Subcutaneous abdominal adipose tissue (tissue), 5 donors: Measurements from ENCODE around the gene SLC6A4.

Source experiments
- H3K27ac ChIP-seq: one replicate; pipeline ENCODE4 v1.7.0; 2013; ENCODE audit warnings: low read depth, mild to moderate bottlenecking, inconsistent platforms, low read length, moderate library complexity
- H3K27me3 ChIP-seq, 5 donors: one replicate each; pipeline ENCODE4 v1.7.0; 2013; ENCODE audit warnings: low read length in 5 of 5, inconsistent platforms in 1 of 5; ENCODE audit not compliant: control insufficient read depth in 5 of 5, insufficient read depth in 4 of 5
- H3K36me3 ChIP-seq, 5 donors: one replicate each; pipeline ENCODE4 v1.7.0; 2013; ENCODE audit warnings: low read length in 5 of 5; ENCODE audit not compliant: control insufficient read depth in 5 of 5, insufficient read depth in 5 of 5
- H3K4me1 ChIP-seq, 5 donors: one replicate each; pipeline ENCODE4 v1.7.0; 2013; ENCODE audit warnings: low read length in 5 of 5, mild to moderate bottlenecking in 3 of 5, moderate library complexity in 1 of 5; ENCODE audit not compliant: control insufficient read depth in 5 of 5, insufficient read depth in 5 of 5
- H3K4me3 ChIP-seq, 5 donors: one replicate each; pipeline ENCODE4 v1.7.0; 2013; ENCODE audit warnings: low read length in 5 of 5, low read depth in 1 of 5
- H3K9ac ChIP-seq, 5 donors: one replicate each; pipeline ENCODE4 v1.7.0; 2013; ENCODE audit warnings: low read length in 5 of 5, mild to moderate bottlenecking in 4 of 5, moderate library complexity in 3 of 5
- H3K9me3 ChIP-seq, 5 donors: one replicate each; pipeline ENCODE4 v1.7.0; 2013; ENCODE audit warnings: low read length in 5 of 5; ENCODE audit not compliant: control insufficient read depth in 5 of 5
- donor health status: healthy.
- donor health status: healthy.
- donor health status: healthy.
- donor health status: healthy.
- donor health status: healthy.

SLC6A4 gene

DNA sequence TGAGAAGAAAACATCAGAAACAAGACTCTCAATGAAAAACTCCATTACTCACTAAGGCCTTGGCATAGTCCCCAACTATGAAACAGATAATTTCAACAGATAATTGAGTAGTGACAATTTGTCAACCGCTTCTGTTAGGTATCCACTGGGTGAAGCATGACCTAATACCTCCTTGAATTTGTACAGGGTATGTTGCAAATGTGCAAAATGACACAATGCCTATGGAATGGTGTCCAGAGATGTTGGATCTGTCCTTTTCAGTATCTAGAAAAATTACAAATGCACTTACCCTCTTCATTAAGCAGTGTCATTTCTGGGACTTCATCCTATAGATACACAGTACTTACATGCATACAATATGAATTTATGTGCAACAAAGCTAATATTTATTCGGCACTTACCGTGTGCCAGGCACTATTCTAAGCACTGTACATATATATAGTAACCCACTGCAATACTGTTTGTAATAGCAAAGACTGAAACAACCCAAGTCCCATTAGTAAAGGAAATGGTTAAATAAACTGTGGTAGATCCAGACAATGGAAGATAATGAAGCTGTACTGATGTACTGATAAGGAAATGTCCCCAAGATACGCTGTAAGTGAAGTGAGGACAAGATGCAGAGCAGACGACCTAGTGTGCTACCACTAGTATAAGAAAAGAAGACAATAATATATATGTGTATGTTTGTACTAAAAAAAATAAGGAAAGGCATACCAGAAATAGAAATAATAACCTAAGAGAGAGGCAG, 21.4 kb upstream of the SLC6A4 start:
- Histone ChIP-seq H3K4me1 (peaks cover 0 to 12% (median 5%) of the 10 kb centered on the region in 5 donors), H3K27ac (no peak overlapping the region), H3K4me3 (no peak overlapping the region), H3K36me3 (peaks cover 23 to 64% (median 33%) of the 10 kb centered on the region in 5 donors), H3K9ac (no peak overlapping the region), H3K27me3 (no peaks in the 10 kb centered on the region), H3K9me3 (no peaks in the 10 kb centered on the region)

DNA sequence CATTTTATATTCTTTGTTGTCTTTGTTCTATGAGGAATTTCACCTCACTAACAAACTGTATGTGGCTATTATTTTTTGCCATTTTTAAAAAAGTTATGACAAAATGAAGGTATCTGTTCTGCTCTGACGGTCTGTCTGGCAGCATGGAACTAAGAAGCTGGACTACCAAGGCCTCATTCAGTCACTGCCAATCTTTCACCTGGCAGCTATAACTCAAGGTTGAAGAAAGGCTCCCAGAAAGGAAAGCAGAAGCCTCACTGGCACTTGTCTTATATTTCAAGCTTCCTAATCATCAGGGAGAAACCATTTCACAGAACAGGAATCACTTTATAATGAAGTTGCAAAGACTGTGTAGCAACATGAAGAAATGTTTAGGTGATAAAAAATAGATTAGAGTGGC, 18.7 kb upstream of the SLC6A4 start:
- Histone ChIP-seq H3K27ac (no peak overlapping the region), H3K4me3 (no peak overlapping the region), H3K9ac (no peak overlapping the region), H3K9me3 (no peaks in the 10 kb centered on the region), H3K27me3 (no peaks in the 10 kb centered on the region), H3K36me3 (peaks cover 19 to 50% (median 27%) of the 10 kb centered on the region in 5 donors), H3K4me1 (peaks cover 0 to 12% (median 5%) of the 10 kb centered on the region in 5 donors)

DNA sequence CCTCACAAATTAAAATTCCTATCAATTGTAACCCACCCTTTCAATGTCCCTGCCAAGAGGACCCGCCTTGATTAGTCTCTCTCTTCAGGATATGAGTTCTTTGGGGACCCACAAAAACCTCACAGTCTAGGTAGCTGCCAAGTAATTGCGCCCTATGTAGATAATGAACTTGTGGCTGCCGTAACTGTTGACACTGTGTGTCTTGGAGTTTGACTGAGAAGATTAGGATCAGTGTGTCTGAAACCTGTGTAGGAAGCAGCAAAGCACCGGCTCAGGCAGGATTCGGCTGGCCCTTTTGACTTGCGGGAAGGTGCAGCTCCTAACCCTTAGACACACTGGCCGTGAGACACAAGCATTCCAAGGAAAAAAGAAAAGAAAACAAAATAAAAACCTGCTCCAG, 17.8 kb upstream of the SLC6A4 start:
- no peaks in the 10 kb centered on the region for H3K9me3 ChIP-seq
- no peak overlapping the region for H3K27ac ChIP-seq
- H3K4me3 ChIP-seq: no peak overlapping the region
- peaks cover 0 to 15% (median 12%) of the 10 kb centered on the region in 5 donors for H3K4me1 ChIP-seq
- no peaks in the 10 kb centered on the region for H3K27me3 ChIP-seq
- H3K36me3 ChIP-seq: peaks cover 17 to 49% (median 28%) of the 10 kb centered on the region in 5 donors
- no peak overlapping the region for H3K9ac ChIP-seq

DNA sequence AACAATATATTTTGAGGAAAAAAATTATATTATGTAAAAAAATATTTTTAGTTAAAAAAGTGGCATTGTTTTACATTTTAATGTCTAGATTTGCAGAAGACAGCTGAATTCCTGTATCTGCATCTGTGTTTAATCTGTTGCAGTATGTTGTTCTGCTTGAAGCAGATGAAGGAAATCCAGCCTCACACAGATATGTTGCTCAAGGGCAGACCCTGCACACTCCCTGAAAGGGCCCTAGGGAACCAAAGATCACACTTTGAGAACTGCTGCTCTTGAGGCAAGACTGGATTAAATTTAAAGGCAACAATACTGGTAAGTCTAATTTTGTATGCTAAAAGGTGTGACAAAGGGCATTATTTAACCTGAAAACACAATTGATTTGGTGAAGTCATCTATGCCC, 16.4 kb upstream of the SLC6A4 start:
- H3K4me3 ChIP-seq: no peak overlapping the region
- no peak overlapping the region for H3K27ac ChIP-seq
- H3K36me3 ChIP-seq: peaks cover 20 to 52% (median 34%) of the 10 kb centered on the region in 5 donors
- no peaks in the 10 kb centered on the region for H3K27me3 ChIP-seq
- H3K9me3 ChIP-seq: no peaks in the 10 kb centered on the region
- H3K9ac ChIP-seq: no peak overlapping the region
- peaks cover 0 to 16% (median 12%) of the 10 kb centered on the region in 5 donors for H3K4me1 ChIP-seq

DNA sequence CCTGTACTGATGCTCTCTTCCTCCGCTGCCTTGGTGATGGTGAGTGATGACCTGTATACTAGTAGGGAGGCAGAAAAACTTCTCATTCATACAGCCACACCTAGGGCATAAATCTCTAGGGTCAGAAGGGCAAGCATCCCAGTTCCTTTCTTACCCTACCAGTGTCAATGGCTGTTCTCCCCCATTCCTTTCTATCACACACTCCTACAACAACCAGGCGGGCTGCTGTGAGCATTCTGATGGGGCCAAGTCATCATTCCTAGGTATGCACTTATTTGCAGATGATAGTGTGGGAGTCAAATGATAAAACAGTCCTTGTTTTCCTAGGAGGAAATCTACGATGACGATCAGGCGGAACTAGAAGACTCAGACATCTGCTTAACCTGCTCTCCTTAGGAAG, 14.0 kb upstream of the SLC6A4 start:
- no peak overlapping the region for H3K9ac ChIP-seq
- H3K9me3 ChIP-seq: no peaks in the 10 kb centered on the region
- no peak overlapping the region for H3K27ac ChIP-seq
- no peak overlapping the region for H3K4me3 ChIP-seq
- H3K27me3 ChIP-seq: no peaks in the 10 kb centered on the region
- peaks cover 0 to 13% (median 10%) of the 10 kb centered on the region in 5 donors for H3K4me1 ChIP-seq
- H3K36me3 ChIP-seq: peaks cover 19 to 43% (median 32%) of the 10 kb centered on the region in 5 donors

DNA sequence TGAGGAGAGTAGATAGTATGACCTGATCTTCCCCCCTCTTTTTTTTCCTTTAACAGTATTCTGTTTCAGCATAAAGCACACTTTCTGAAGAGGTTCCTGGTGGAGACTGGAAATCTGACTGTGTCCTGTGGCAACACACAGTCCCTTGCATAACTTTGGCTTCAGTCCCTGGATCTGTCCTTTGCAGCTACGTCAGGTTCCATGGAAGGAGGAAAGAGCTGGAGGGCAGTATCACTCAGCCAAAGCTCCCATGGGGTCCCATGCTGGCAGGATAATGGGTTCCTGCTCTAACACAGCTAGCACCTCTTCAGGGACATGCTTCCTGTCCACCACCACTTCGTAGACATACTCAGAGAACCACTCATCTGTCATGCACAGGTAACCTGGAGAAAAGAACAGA, 13.3 kb upstream of the SLC6A4 start:
- H3K27ac ChIP-seq: no peak overlapping the region

DNA sequence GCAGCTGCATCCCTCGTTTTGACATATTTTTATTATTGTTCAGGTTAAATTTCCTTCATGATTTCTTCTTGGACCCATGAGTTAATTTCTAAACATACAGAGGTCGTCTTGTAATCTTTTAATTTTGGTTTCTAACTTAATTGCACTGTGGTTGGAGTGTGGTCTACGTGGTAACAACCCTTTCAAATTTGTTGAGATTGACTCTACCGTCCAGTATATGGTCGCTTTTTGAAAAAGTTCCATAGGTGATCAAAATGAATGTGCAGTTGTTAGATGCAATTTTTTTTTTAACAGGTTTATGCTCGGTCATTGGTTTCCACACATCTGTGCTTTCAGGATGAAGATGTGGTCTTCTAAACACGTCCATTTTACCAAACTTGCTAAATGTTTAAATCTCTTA, 11.0 kb upstream of the SLC6A4 start:
- peaks cover 16 to 30% (median 22%) of the 10 kb centered on the region in 5 donors for H3K36me3 ChIP-seq

More for the DNA sequence above, 13.3 kb upstream of the SLC6A4 start:
- Histone ChIP-seq H3K9ac (no peak overlapping the region), H3K9me3 (no peaks in the 10 kb centered on the region), H3K36me3 (peaks cover 19 to 43% (median 32%) of the 10 kb centered on the region in 5 donors), H3K27me3 (no peaks in the 10 kb centered on the region), H3K4me3 (no peak overlapping the region), H3K4me1 (peaks cover 0 to 13% (median 10%) of the 10 kb centered on the region in 5 donors)

DNA sequence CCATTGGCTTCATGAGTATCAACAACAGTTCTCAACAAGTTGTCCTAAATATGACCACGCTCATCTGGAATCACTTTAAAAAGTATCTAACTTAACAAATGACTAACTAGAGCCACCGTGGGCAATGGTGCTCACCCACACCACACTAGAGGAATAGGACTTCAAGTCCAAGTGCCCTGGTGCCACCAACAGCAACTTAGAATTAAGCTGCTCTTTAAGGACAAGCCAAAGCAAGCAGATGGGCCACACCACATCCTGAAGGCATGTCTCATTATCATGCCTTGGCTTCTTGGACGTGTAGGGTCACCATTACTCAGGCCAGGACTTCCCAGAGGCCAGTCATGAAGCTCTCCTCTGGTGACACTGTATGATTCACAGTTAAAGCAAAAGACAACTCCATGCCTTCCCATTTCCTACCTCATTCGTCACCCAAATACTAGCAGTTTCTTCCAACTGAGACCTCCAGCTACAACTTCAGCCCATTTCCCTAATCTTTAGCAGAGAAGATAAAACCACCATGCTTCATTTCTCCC, 9.4 kb upstream of the SLC6A4 start:
- no peak overlapping the region for H3K27ac ChIP-seq
- H3K9ac ChIP-seq: no peak overlapping the region
- H3K4me1 ChIP-seq: peaks cover 0 to 13% (median 8%) of the 10 kb centered on the region in 5 donors
- H3K9me3 ChIP-seq: no peaks in the 10 kb centered on the region
- H3K27me3 ChIP-seq: no peaks in the 10 kb centered on the region
- H3K4me3 ChIP-seq: no peak overlapping the region
- peaks cover 15 to 30% (median 22%) of the 10 kb centered on the region in 5 donors for H3K36me3 ChIP-seq

More for the DNA sequence above, 11.0 kb upstream of the SLC6A4 start:
- Histone ChIP-seq H3K27me3 (no peaks in the 10 kb centered on the region), H3K4me3 (no peak overlapping the region), H3K9ac (no peak overlapping the region), H3K9me3 (no peaks in the 10 kb centered on the region), H3K4me1 (peaks cover 0 to 13% (median 8%) of the 10 kb centered on the region in 5 donors), H3K27ac (no peak overlapping the region)

DNA sequence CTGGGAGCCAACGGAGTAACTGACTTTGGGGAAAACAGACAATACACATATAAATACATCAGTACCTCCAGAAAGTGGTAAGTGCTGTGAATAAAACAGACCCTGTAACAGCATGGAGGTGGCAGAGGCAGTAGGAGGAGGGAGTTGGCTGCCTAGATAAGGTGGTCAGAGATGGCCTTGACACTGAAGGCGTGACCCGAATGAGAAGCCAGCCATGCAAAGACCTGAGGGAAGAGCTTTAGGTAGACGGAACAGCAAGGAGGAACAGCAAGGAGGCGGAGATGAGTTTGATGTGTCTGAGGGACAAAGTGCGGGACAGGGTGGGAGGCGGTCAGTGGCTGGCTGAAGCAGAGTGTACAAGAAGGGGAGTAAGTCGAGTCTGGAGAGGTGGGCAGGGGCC, 8.1 kb upstream of the SLC6A4 start:
- no peak overlapping the region for H3K27ac ChIP-seq
- H3K36me3 ChIP-seq: peaks cover 11 to 18% (median 14%) of the 10 kb centered on the region in 5 donors

DNA sequence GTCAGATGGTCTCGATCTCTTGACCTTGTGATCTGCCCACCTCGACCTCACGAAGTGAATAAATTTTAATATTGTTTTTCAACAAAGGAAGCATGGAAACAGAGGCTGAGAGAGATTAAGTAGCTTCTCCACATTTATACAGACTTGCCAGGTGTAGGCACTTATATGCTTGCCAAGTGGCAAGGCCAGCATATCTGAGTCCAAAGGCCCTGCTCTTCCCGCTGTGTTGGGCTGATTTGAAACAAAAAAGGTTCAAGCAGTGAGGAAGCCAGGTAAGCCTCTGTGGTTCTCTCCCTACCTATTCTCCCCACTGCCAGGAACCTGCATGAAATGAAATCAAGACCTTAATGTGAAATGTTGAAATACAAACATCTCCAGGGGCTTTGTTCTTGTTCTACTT, 7.5 kb upstream of the SLC6A4 start:
- no peak overlapping the region for H3K27ac ChIP-seq
- no peak overlapping the region for H3K4me3 ChIP-seq
- H3K9me3 ChIP-seq: no peaks in the 10 kb centered on the region
- peaks cover 5 to 13% (median 9%) of the 10 kb centered on the region in 5 donors for H3K36me3 ChIP-seq
- no peaks in the 10 kb centered on the region for H3K4me1 ChIP-seq
- H3K27me3 ChIP-seq: peaks cover 6 to 12% (median 9%) of the 10 kb centered on the region in 5 donors
- H3K9ac ChIP-seq: no peak overlapping the region

More for the DNA sequence above, 8.1 kb upstream of the SLC6A4 start:
- H3K4me1 ChIP-seq: peaks cover 0 to 6% (median 3%) of the 10 kb centered on the region in 5 donors
- H3K4me3 ChIP-seq: no peak overlapping the region
- peaks cover under 1 to 8% (median 3%) of the 10 kb centered on the region in 5 donors for H3K27me3 ChIP-seq
- H3K9ac ChIP-seq: no peak overlapping the region
- H3K9me3 ChIP-seq: no peaks in the 10 kb centered on the region
